HepG2 (cell line): ENCODE data around the gene TGFBRAP1. TPM values are rescaled to one million over a fixed set of nuclear protein-coding genes. Genes with fewer than 3 reads are reported as not detected.

Source experiments
- ATF4 ChIP-seq, 2 experiments: fragments of 450-650 bp in 1 of 2; sonication (generic) in 1 of 2; formaldehyde crosslinking; IDR thresholded peaks; 2 replicates each; pipeline versions ENCODE4 v1.5.0 to v1.8.0; 2020 to 2022; ENCODE audit warnings: mild to moderate bottlenecking in 1 of 2, missing genetic modification reagents in 1 of 2
- ATF5 ChIP-seq: sonication (generic); formaldehyde crosslinking; IDR thresholded peaks from 2 replicates; pipeline ENCODE4 v1.4.0; 2020; ENCODE audit warnings: mild to moderate bottlenecking, low read depth, missing genetic modification reagents
- DPF2 ChIP-seq: sonication (generic); formaldehyde crosslinking; IDR thresholded peaks from 2 replicates; pipeline ENCODE4 v1.4.0; 2020; ENCODE audit warnings: mild to moderate bottlenecking, low read depth, missing genetic modification reagents, borderline replicate concordance
- FOXC1 ChIP-seq: sonication (generic); formaldehyde crosslinking; IDR thresholded peaks from 2 replicates; pipeline ENCODE4 v1.8.0; 2022; ENCODE audit warnings: mild to moderate bottlenecking, missing genetic modification reagents, borderline replicate concordance
- HIC2 ChIP-seq: sonication (generic); formaldehyde crosslinking; IDR thresholded peaks from 2 replicates; pipeline ENCODE4 v1.9.0; 2022; ENCODE audit warnings: low read depth, missing genetic modification reagents
- KLF11 ChIP-seq: IDR thresholded peaks from 2 replicates; pipeline ENCODE4 v1.6.1; 2016; ENCODE audit warnings: missing compliant biosample characterization
- MIXL1 ChIP-seq: IDR thresholded peaks from 2 replicates; pipeline ENCODE4 v1.6.1; 2016
- MXI1 ChIP-seq: IDR thresholded peaks from 3 replicates; pipeline ENCODE4 v1.6.1; 2012; ENCODE audit warnings: low read depth, low read length, inconsistent platforms, borderline replicate concordance
- NKX3-1 ChIP-seq: sonication (generic); formaldehyde crosslinking; IDR thresholded peaks from 2 replicates; pipeline ENCODE4 v1.5.0; 2020; ENCODE audit warnings: missing genetic modification reagents
- PHF21A ChIP-seq: sonication (generic); formaldehyde crosslinking; IDR thresholded peaks from 2 replicates; pipeline ENCODE4 v1.5.0; 2020; ENCODE audit warnings: mild to moderate bottlenecking, missing genetic modification reagents
- SAFB2 ChIP-seq: sonication (generic); formaldehyde crosslinking; IDR thresholded peaks from 2 replicates; pipeline ENCODE4 v1.5.1; 2020; ENCODE audit warnings: missing genetic modification reagents, low read depth, mild to moderate bottlenecking, borderline replicate concordance
- STAT5B ChIP-seq: sonication (generic); formaldehyde crosslinking; IDR thresholded peaks from 2 replicates; pipeline ENCODE4 v1.4.0; 2020; ENCODE audit warnings: missing genetic modification reagents
- TARDBP ChIP-seq: sonication (generic); formaldehyde crosslinking; IDR thresholded peaks from 2 replicates; pipeline ENCODE4 v1.8.0; 2022; ENCODE audit warnings: mild to moderate bottlenecking, missing genetic modification reagents
- TOPORS ChIP-seq: sonication (generic); formaldehyde crosslinking; IDR thresholded peaks from 2 replicates; pipeline ENCODE4 v1.8.0; 2023; ENCODE audit warnings: mild to moderate bottlenecking, missing genetic modification reagents
- ZNF138 ChIP-seq: sonication (generic); formaldehyde crosslinking; IDR thresholded peaks from 2 replicates; pipeline ENCODE4 v1.5.0; 2020; ENCODE audit warnings: mild to moderate bottlenecking, low read depth, missing genetic modification reagents
- ZNF160 ChIP-seq: sonication (generic); formaldehyde crosslinking; IDR thresholded peaks from 2 replicates; pipeline ENCODE4 v1.8.0; 2022; ENCODE audit warnings: mild to moderate bottlenecking, inconsistent platforms, missing genetic modification reagents
- ZNF256 ChIP-seq: sonication (generic); formaldehyde crosslinking; conservative IDR thresholded peaks from 2 replicates; pipeline ENCODE4 v1.4.0; 2020; ENCODE audit warnings: missing genetic modification reagents
- ZNF274 ChIP-seq: sonication (generic); formaldehyde crosslinking; IDR thresholded peaks from 2 replicates; pipeline ENCODE4 v1.5.1; 2020; ENCODE audit warnings: mild to moderate bottlenecking, missing genetic modification reagents
- ZNF616 ChIP-seq: sonication (generic); formaldehyde crosslinking; IDR thresholded peaks from 2 replicates; pipeline ENCODE4 v1.5.0; 2020; ENCODE audit warnings: low read depth, mild to moderate bottlenecking, missing genetic modification reagents
- ZNF749 ChIP-seq: sonication (generic); formaldehyde crosslinking; IDR thresholded peaks from 2 replicates; pipeline ENCODE4 v1.8.0; 2022; ENCODE audit warnings: mild to moderate bottlenecking, missing genetic modification reagents, moderate library complexity, borderline replicate concordance
- polyA plus RNA-seq, 8 experiments: library from polyadenylated mRNA; depleted of rRNA in 3 of 8; stranded (reverse) in 7 of 8; unstranded in 1 of 8; fragments of >200 nt; fragmentation: Illumina TruSeq in 4 of 8; extraction: Trizol in 4 of 8; gene quantifications; 2 replicates each; pipeline versions ENCODE4 v1.2.1 to v1.2.3, GENCODE V29; 2011 to 2016; ENCODE audit warnings: low read depth in 4 of 8, missing spikeins in 1 of 8, mixed read lengths in 1 of 8; ENCODE audit not compliant: insufficient read depth in 1 of 8
- total RNA-seq, 5 experiments: library from RNA; depleted of rRNA; stranded (reverse); fragments of >200 nt; fragmentation: Illumina TruSeq; extraction: Trizol; gene quantifications; 2 replicates each; pipeline ENCODE4 v1.2.3, GENCODE V29; 2016; ENCODE audit warnings: low read depth in 1 of 5

The TGFBRAP1 gene
- total and polyA plus RNA-seq, 2 of the 13 experiments (the other 11 are each of a cell fraction or from before 2014, with no cell fraction given) = 12.7 to 22.9 TPM

- 0 out of 2 replicates have a peak, but pooled peaks have one; percentile 74 for TF ChIP-seq TOPORS (CRISPR knock-in tag)
- TF ChIP-seq TARDBP (CRISPR knock-in tag) = peak; percentile 84; the same call in 1 of the 2 replicates
- TF ChIP-seq STAT5B = no peak
- TF ChIP-seq ZNF616 = peak; percentile 92; the same call in 1 of the 2 replicates
- TF ChIP-seq ZNF160 (CRISPR knock-in tag) = peak; percentile 37; the same call in 1 of the 2 replicates
- TF ChIP-seq HIC2 (CRISPR knock-in tag) = 0 out of 2 replicates have a peak, but pooled peaks have one; percentile 18
- TF ChIP-seq ATF5 (CRISPR knock-in tag) = peak; percentile 90; the same call in 1 of the 2 replicates
- 0 out of 2 replicates have a peak, but pooled peaks have one; percentile 42 for TF ChIP-seq NKX3-1
- TF ChIP-seq MXI1 = peak; percentile 50; the same call in 1 of the 3 replicates
- peak; percentile 69 for TF ChIP-seq DPF2 (CRISPR knock-in tag)
- peak; percentile 84; the same call in 1 of the 2 replicates for TF ChIP-seq ZNF256
- TF ChIP-seq ZNF138 (CRISPR knock-in tag) = 0 out of 2 replicates have a peak, but pooled peaks have one; percentile 76
- TF ChIP-seq KLF11 (CRISPR knock-in tag) = 0 out of 2 replicates have a peak, but pooled peaks have one; percentile 56
- 0 out of 2 replicates have a peak, but pooled peaks have one; percentile 40 for TF ChIP-seq ZNF749
- TF ChIP-seq MIXL1 (CRISPR knock-in tag) = no peak
- peak in 1 of 2 experiments; percentile 64; a peak in 2 of 4 replicates for TF ChIP-seq ATF4 (CRISPR knock-in tag; IDR thresholded peaks at IDR 0.05)
- peak; percentile 67; the same call in 1 of the 2 replicates for TF ChIP-seq SAFB2
- TF ChIP-seq FOXC1 (CRISPR knock-in tag) = peak; percentile 57
- peak; percentile 71; the same call in 1 of the 2 replicates for TF ChIP-seq ZNF274 (CRISPR knock-in tag)
- TF ChIP-seq PHF21A (CRISPR knock-in tag) = no peak
Measured at GRCh38 chr2:105328281-105329196, 996 bp downstream of the TGFBRAP1 start (continued).
